Central memory CD8-positive, alpha-beta T cell (primary cell): ENCODE data around the gene RBM20.
A peak's percentile ranks its signal among the peaks of the same experiment; 100 is the strongest.

Experiments used
- ATAC-seq: fragments of 150-1000 bp; cut with Tn5 transposase; replicated peaks from 2 replicates; pipeline ENCODE4 v1.10.0; 2022; ENCODE audit warnings: mild to moderate bottlenecking, moderate FRiP score, moderate number of reproducible peaks; ENCODE audit not compliant: poor library complexity, severe bottlenecking; ENCODE audit errors: extremely low read depth
- DNase-seq, 2 donors: peaks; one replicate each; pipeline ENCODE4 v3.0.0; 2021; ENCODE audit warnings: low spot score in 2 of 2
- H3K27ac Mint-ChIP-seq: one replicate; pipeline ENCODE4 v1.8.0; 2022; ENCODE audit warnings: low read depth, mild to moderate bottlenecking, moderate library complexity, mixed read lengths
- H3K27me3 Mint-ChIP-seq: one replicate; pipeline ENCODE4 v1.8.0; 2022; ENCODE audit warnings: mixed read lengths
- H3K36me3 Mint-ChIP-seq: one replicate; pipeline ENCODE4 v1.8.0; 2022; ENCODE audit warnings: mild to moderate bottlenecking, moderate library complexity, mixed read lengths; ENCODE audit not compliant: insufficient read depth
- H3K4me1 Mint-ChIP-seq: one replicate; pipeline ENCODE4 v1.8.0; 2022; ENCODE audit warnings: mixed read lengths
- H3K4me3 Mint-ChIP-seq: one replicate; pipeline ENCODE4 v1.8.0; 2022; ENCODE audit warnings: mild to moderate bottlenecking, moderate library complexity, mixed read lengths
- H3K9me3 Mint-ChIP-seq: one replicate; pipeline ENCODE4 v1.8.0; 2022; ENCODE audit warnings: mixed read lengths

RBM20 gene

DNA sequence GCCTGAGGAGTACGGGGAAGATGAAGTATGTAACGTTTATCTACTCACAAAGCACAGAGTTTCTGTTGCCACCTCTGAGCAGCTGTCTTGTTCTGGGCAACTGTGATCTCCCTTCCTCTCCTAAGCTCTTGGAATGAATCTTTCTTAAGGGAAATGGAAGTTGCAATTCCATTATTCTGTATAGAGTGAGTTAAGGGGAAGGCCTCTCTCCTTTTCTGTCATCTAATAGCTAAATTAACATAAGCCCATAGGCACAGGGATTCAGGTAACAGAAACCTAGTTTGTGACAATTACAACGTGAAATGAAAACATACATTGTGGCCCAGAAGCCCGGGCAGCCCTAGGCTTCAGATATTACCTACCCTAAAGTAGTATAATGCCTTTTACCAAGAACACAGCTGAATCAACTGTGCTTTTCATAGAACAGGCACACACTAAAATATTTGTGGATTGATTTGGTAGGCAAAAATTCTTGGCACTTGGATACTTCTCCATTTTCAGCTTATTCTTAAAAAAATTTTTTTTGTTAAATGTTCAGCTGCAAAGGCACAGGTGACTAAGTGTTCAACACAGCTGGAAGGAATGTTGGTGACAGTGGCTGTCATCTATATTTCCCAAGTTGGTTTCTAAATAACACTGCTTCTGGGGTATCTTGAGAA lies 223.8 kb downstream of the RBM20 start:
- H3K27ac Mint-ChIP-seq = peak overlapping the region; percentile 97

DNA sequence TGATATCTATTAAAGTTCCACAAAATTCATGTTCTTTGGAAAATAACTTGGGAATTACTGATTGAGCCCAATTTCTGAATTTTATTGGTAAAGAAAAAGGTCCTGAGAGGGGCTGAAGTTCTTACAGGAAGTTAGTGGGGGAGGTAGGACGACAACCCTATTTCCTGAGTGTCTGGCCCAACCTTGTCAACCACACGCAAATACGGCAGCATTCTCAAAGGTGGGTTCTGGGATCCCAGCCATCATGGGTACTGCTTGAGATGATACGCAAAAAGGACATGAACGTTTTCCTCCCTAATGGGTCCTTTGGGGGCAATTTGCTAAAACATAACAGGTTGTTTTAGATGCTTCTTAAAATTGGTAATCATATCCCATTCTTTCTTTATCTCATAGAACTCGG lies 224.8 kb downstream of the RBM20 start:
- Mint-ChIP-seq H3K36me3 (peaks cover 43% of the 10 kb centered on the region), H3K27me3 (no peaks in the 10 kb centered on the region), H3K27ac (peak overlapping the region; percentile 97), H3K4me3 (peak overlapping the region; percentile 78), H3K4me1 (peaks cover 77% of the 10 kb centered on the region), H3K9me3 (no peaks in the 10 kb centered on the region)
- ATAC-seq (peak; percentile 26), DNase-seq (peak in 1 of 2 donors; percentile 62)

More for the DNA sequence above, 223.8 kb downstream of the RBM20 start:
- peaks cover 39% of the 10 kb centered on the region for H3K36me3 Mint-ChIP-seq
- peaks cover 88% of the 10 kb centered on the region for H3K4me1 Mint-ChIP-seq
- ATAC-seq (no peak), DNase-seq (no peak)
- H3K9me3 Mint-ChIP-seq = no peaks in the 10 kb centered on the region
- H3K27me3 Mint-ChIP-seq = no peaks in the 10 kb centered on the region
- peak overlapping the region; percentile 78 for H3K4me3 Mint-ChIP-seq

GRCh38 chr10:110870823-110871297 lies 226.7 kb downstream of the RBM20 start:
- no peaks in the 10 kb centered on the region for H3K9me3 Mint-ChIP-seq
- H3K36me3 Mint-ChIP-seq = peaks cover 40% of the 10 kb centered on the region
- no peak for DNase-seq
- no peak for ATAC-seq
- H3K27ac Mint-ChIP-seq = peak overlapping the region; percentile 97
- no peaks in the 10 kb centered on the region for H3K27me3 Mint-ChIP-seq
- H3K4me1 Mint-ChIP-seq = peaks cover 65% of the 10 kb centered on the region
- peak overlapping the region; percentile 78 for H3K4me3 Mint-ChIP-seq

DNA sequence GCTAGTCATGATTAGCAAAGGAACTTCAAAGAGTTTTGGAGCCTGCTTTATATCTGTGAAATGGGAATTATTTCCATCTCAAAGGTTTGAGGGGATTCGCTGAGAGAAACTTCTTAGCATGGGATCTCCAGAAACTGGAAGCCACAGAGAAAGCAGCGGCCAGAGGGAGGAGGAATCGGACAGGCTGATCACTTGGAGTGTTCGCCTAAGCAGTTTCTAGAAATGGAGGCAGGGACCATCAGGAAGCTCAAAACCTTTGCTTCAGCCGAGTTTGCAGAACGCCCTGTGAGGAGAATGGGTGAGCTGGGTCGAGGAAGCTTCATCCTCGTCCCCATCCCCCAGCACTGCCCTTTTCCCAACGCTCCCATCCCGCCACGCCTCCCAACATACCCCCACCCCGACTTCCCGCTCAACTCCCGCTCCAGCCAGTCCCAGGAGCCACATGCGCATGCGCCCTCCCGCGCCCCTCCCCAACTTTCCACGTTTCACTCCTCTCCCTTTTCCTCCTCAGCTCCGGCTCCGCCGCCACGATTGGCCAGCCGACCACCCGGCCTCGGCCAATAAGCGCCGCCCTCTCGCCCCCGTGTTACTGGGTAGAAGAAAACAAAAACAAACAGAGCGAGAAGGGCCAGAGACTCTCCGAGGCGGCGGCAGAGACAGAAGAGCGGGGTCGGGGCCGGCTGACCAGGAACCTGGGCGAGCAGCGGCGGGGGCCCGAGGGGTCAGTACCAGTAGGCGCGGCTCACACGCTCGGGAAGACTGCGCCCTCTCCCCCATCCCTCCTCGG lies 227.4 kb downstream of the RBM20 start, which contains the start of gene PDCD4:
TSS of gene PDCD4 (plus strand) at position 631 of the 787 bp plus-strand sequence. CDS start 4,100 bp downstream, outside the sequence.
- ATAC-seq (peak; percentile 59), DNase-seq (peak; percentile 84 to 89)
- Mint-ChIP-seq H3K9me3 (no peaks in the 10 kb centered on the region), H3K27ac (peak within 1 kb of the TSS; percentile 97), H3K4me3 (peak within 1 kb of the TSS; percentile 78), H3K27me3 (no peaks in the 10 kb centered on the region), H3K36me3 (peaks cover 39% of the 10 kb centered on the region), H3K4me1 (peaks cover 64% of the 10 kb centered on the region)

DNA sequence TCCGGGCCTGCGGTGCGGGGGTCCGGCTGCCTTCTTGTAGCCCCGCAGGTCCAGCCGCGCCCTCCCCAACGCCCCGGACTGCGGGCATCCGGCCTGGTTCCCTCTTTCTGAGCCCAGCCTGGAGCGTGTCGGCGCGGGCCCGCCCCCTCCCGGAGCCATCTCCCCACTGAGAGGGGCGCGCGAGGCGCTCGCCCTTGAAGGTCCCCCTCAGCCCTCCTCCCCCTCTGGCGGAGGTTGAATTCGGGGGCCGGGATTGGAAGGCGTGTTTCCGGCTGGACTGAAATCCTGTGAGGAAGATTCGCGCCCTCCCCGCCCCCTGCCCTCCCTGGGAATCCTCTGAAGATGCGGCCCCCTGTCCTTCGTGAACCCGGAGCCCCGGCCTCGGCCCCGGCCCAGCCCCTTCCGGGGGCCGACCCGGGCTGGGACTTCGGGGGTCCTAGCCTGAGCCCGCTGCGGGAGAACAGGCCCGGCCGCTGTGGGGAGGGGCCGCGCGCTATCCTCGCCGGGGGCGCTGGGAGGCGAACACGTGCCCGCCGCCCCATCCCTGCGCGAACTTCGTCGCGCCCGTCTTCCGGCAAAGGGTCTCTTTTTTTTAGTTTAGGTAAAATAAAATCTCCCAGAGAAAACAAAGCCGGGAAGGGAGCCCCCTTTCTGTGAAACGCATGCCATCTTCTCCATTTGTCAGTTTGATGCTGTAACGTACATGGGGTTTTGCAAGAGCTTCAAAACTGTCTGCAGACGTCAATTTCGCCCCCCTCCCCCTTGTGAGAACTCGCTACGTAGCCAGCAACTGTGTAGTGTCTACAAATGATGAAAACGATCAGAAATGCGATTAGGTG lies 228.2 kb downstream of the RBM20 start:
- peak overlapping the region; percentile 97 for H3K27ac Mint-ChIP-seq
- DNase-seq (peak; percentile 64 to 88), ATAC-seq (peak; percentile 77)
- H3K4me1 Mint-ChIP-seq = peaks cover 60% of the 10 kb centered on the region
- H3K9me3 Mint-ChIP-seq = no peaks in the 10 kb centered on the region
- no peaks in the 10 kb centered on the region for H3K27me3 Mint-ChIP-seq
- peaks cover 41% of the 10 kb centered on the region for H3K36me3 Mint-ChIP-seq
- peak overlapping the region; percentile 78 for H3K4me3 Mint-ChIP-seq

- Mint-ChIP-seq H3K4me3 (peak overlapping the region; percentile 78), H3K36me3 (peaks cover 38% of the 10 kb centered on the region), H3K4me1 (peaks cover 60% of the 10 kb centered on the region)
Observed at GRCh38 chr10:110872984-110873923, 229.1 kb downstream of the RBM20 start.

DNA sequence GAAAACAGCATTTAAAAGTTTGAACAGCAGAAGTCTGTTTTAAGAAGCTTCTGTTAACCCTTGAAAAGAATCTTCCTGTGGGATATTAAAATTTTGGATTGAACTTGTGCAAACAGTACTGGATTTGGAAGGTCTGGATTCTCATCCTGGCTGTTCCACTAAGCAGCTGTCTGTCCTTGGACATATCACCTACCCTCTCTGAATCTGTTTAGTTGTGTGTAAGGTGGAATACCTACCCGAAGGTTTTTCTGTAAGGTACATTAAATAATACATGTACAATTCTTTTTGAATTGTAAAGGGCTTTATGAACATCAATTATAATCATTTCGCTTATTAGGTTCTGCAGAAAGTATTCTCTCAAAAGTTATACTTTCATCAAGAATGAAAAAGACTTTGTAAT lies 229.8 kb downstream of the RBM20 start:
- H3K4me1 Mint-ChIP-seq = peaks cover 60% of the 10 kb centered on the region

More at GRCh38 chr10:110872984-110873923, 229.1 kb downstream of the RBM20 start:
- DNase-seq = no peak
- no peaks in the 10 kb centered on the region for H3K27me3 Mint-ChIP-seq
- no peaks in the 10 kb centered on the region for H3K9me3 Mint-ChIP-seq
- ATAC-seq = no peak
- H3K27ac Mint-ChIP-seq = peak overlapping the region; percentile 97

GRCh38 chr10:110876000-110876399 lies 231.9 kb downstream of the RBM20 start:
- ATAC-seq (no peak), DNase-seq (no peak)
- Mint-ChIP-seq H3K4me1 (peaks cover 57% of the 10 kb centered on the region), H3K27ac (peak overlapping the region; percentile 65), H3K4me3 (peak overlapping the region; percentile 57), H3K9me3 (no peaks in the 10 kb centered on the region), H3K36me3 (peaks cover 45% of the 10 kb centered on the region), H3K27me3 (no peaks in the 10 kb centered on the region)

More for the DNA sequence above, 229.8 kb downstream of the RBM20 start:
- ATAC-seq = no peak
- H3K36me3 Mint-ChIP-seq = peaks cover 42% of the 10 kb centered on the region
- DNase-seq = no peak
- peak overlapping the region; percentile 97 for H3K27ac Mint-ChIP-seq
- H3K27me3 Mint-ChIP-seq = no peaks in the 10 kb centered on the region
- peak overlapping the region; percentile 78 for H3K4me3 Mint-ChIP-seq
- H3K9me3 Mint-ChIP-seq = no peaks in the 10 kb centered on the region

- ATAC-seq = no peak
- Mint-ChIP-seq H3K36me3 (peaks cover 44% of the 10 kb centered on the region), H3K4me1 (peaks cover 54% of the 10 kb centered on the region), H3K4me3 (no peak overlapping the region), H3K27me3 (no peaks in the 10 kb centered on the region), H3K9me3 (no peaks in the 10 kb centered on the region), H3K27ac (peak overlapping the region; percentile 39)
- no peak for DNase-seq
Observed at GRCh38 chr10:110876788-110877187, 232.7 kb downstream of the RBM20 start.

- H3K27ac Mint-ChIP-seq = peak overlapping the region; percentile 50
- H3K4me3 Mint-ChIP-seq = peak overlapping the region; percentile 31
- H3K4me1 Mint-ChIP-seq = peaks cover 75% of the 10 kb centered on the region
- ATAC-seq = no peak
- no peaks in the 10 kb centered on the region for H3K9me3 Mint-ChIP-seq
- H3K36me3 Mint-ChIP-seq = peaks cover 56% of the 10 kb centered on the region
- H3K27me3 Mint-ChIP-seq = no peaks in the 10 kb centered on the region
- DNase-seq = no peak
Observed at GRCh38 chr10:110880012-110880411, 235.9 kb downstream of the RBM20 start.

GRCh38 chr10:110881247-110881646 lies 237.1 kb downstream of the RBM20 start:
- Mint-ChIP-seq H3K4me1 (peaks cover 73% of the 10 kb centered on the region), H3K36me3 (peaks cover 56% of the 10 kb centered on the region), H3K27me3 (no peaks in the 10 kb centered on the region), H3K9me3 (no peaks in the 10 kb centered on the region), H3K4me3 (peak overlapping the region; percentile 68), H3K27ac (peak overlapping the region; percentile 50)
- no peak for ATAC-seq
- DNase-seq = no peak
